GM23248 (cell line): Measurements from ENCODE around the gene GAPVD1. TPM values are rescaled to one million over a fixed set of nuclear protein-coding genes. Genes with fewer than 3 reads are reported as not detected.
A peak's percentile ranks its signal among the peaks of the same experiment; 100 is the strongest.

ENCODE experiments used
- DNase-seq: peaks from one replicate; pipeline ENCODE4 v3.0.0-alpha.2; 2015
- H2AFZ ChIP-seq: fragments of 200-600 bp; sonication (generic); 2 replicates; pipeline ENCODE4 v1.6.1; 2016; ENCODE audit warnings: antibody characterized with exemption
- H3F3A ChIP-seq: fragments of 200-600 bp; sonication (generic); 2 replicates; pipeline ENCODE4 v1.6.1; 2016; ENCODE audit warnings: mild to moderate bottlenecking, antibody characterized with exemption, mixed run types; ENCODE audit not compliant: insufficient read depth
- H3K27ac ChIP-seq: fragments of 200-600 bp; sonication (generic); 2 replicates; pipeline ENCODE4 v1.5.1; 2016; ENCODE audit warnings: mild to moderate bottlenecking
- H3K27me3 ChIP-seq: fragments of 200-600 bp; sonication (generic); replicated peaks from 2 replicates; pipeline ENCODE4 v1.6.1; 2016; ENCODE audit warnings: mild to moderate bottlenecking; ENCODE audit not compliant: insufficient read depth
- H3K36me3 ChIP-seq: fragments of 200-600 bp; sonication (generic); 2 replicates; pipeline ENCODE4 v1.6.1; 2016; ENCODE audit warnings: low read depth, mild to moderate bottlenecking
- H3K4me1 ChIP-seq: fragments of 200-600 bp; sonication (generic); 2 replicates; pipeline ENCODE4 v1.6.1; 2016; ENCODE audit warnings: mild to moderate bottlenecking; ENCODE audit not compliant: insufficient read depth
- H3K4me2 ChIP-seq: fragments of 200-600 bp; sonication (generic); one replicate; pipeline ENCODE4 v1.6.1; 2016; ENCODE audit warnings: mild to moderate bottlenecking; ENCODE audit not compliant: unreplicated experiment
- H3K4me3 ChIP-seq: fragments of 200-600 bp; sonication (generic); 2 replicates; pipeline ENCODE4 v1.5.1; 2016; ENCODE audit warnings: mild to moderate bottlenecking
- H3K79me2 ChIP-seq: fragments of 200-600 bp; sonication (generic); 2 replicates; pipeline ENCODE4 v1.6.1; 2016; ENCODE audit warnings: mild to moderate bottlenecking; ENCODE audit not compliant: insufficient read depth
- H3K9ac ChIP-seq: fragments of 200-600 bp; sonication (generic); 2 replicates; pipeline ENCODE4 v1.6.1; 2016; ENCODE audit warnings: mild to moderate bottlenecking
- H3K9me2 ChIP-seq: fragments of 200-600 bp; sonication (generic); 2 replicates; pipeline ENCODE4 v1.6.1; 2016; ENCODE audit warnings: mixed run types, mild to moderate bottlenecking, moderate library complexity; ENCODE audit not compliant: insufficient read depth
- H3K9me3 ChIP-seq: fragments of 200-600 bp; sonication (generic); one replicate; pipeline ENCODE4 v1.6.1; 2017; ENCODE audit warnings: low read depth
- H4K20me1 ChIP-seq: fragments of 200-600 bp; sonication (generic); 2 replicates; pipeline ENCODE4 v1.6.0; 2016; ENCODE audit not compliant: insufficient read depth
- EZH2 ChIP-seq: fragments of 200-600 bp; sonication (generic); IDR thresholded peaks from 2 replicates; pipeline ENCODE4 v1.6.1; 2018; ENCODE audit warnings: antibody characterized with exemption, mild to moderate bottlenecking; ENCODE audit not compliant: insufficient read depth, poor library complexity, severe bottlenecking
- EZH2phosphoT487 ChIP-seq: fragments of 200-600 bp; sonication (generic); IDR thresholded peaks from 2 replicates; pipeline ENCODE4 v1.6.1; 2018; ENCODE audit warnings: antibody characterized with exemption, moderate library complexity, mild to moderate bottlenecking, low read depth; ENCODE audit not compliant: insufficient read depth
- WGBS, 2 experiments: methylation state at CpG; one replicate each; pipeline ENCODE4 v1.1.6; 2015 to 2017; ENCODE audit warnings: low lambda C conversion rate in 2 of 2, low coverage in 1 of 2; ENCODE audit errors: missing lambda C conversion rate in 2 of 2; 5-methylcytosine and 5-hydroxymethylcytosine counted together
- in situ Hi-C: fragments of 300-500 bp; cut with MboI; formaldehyde crosslinking; loops from 2 replicates; pipeline ENCODE4 v1.15.0; 2020
- polyA plus RNA-seq: library from polyadenylated mRNA; unstranded; fragments of >200 nt; fragmentation: Nextera tagmentation; extraction: Ambion mirVana; gene quantifications from 2 replicates; pipeline ENCODE4 v1.2.1, GENCODE V29; 2016
- total RNA-seq: library from RNA; depleted of rRNA; stranded (reverse); fragments of >200 nt; shearing (Covaris generic); gene quantifications from 2 replicates; pipeline ENCODE4 v1.2.3, GENCODE V29; 2014

Gene GAPVD1
- total and polyA plus RNA-seq, 2 experiments from 2014 or later, result 33.6 to 39.5 TPM

GRCh38 chr9:125404733-125405132, 143.1 kb downstream of the GAPVD1 start:
- H3K4me1 ChIP-seq, result no peaks in the 10 kb centered on the region
- TF ChIP-seq EZH2phosphoT487, result no peak
- TF ChIP-seq EZH2, result no peak
- in situ Hi-C loops, result loop anchor here (10.0 kb wide), 1 partner anchor 820 kb away; no protein-coding TSS in a partner anchor

GRCh38 chr9:125405938-125406809, 144.5 kb downstream of the GAPVD1 start:
- Histone ChIP-seq H4K20me1 (no peaks in the 10 kb centered on the region), H3K9me2 (no peaks in the 10 kb centered on the region), H3K27ac (no peak overlapping the region), H3K4me3 (no peak overlapping the region), H3K36me3 (no peaks in the 10 kb centered on the region), H3K4me1 (no peaks in the 10 kb centered on the region), H2AFZ (no peak overlapping the region), H3K4me2 (no peak overlapping the region), H3K9me3 (no peaks in the 10 kb centered on the region), H3K27me3 (no peaks in the 10 kb centered on the region), H3K9ac (no peak overlapping the region), H3K79me2 (no peaks in the 10 kb centered on the region), H3F3A (no peaks in the 10 kb centered on the region)
- 93% methylated on average over 15 of the region's 15 CpGs for WGBS, 2 experiments
- TF ChIP-seq EZH2phosphoT487 (no peak), EZH2 (no peak)
- in situ Hi-C loops, result loop anchor here (10.0 kb wide), 1 partner anchor 819 kb away; no protein-coding TSS in a partner anchor
- DNase-seq, result peak; percentile 35

More at GRCh38 chr9:125404733-125405132, 143.1 kb downstream of the GAPVD1 start:
- H3K36me3 ChIP-seq, result no peaks in the 10 kb centered on the region
- H2AFZ ChIP-seq, result no peak overlapping the region
- 92 to 97% methylated on average over 7 of the region's 7 CpGs for WGBS, 2 experiments
- H4K20me1 ChIP-seq, result no peaks in the 10 kb centered on the region
- H3K79me2 ChIP-seq, result no peaks in the 10 kb centered on the region
- H3K4me2 ChIP-seq, result no peak overlapping the region
- H3K27ac ChIP-seq, result no peak overlapping the region
- no peaks in the 10 kb centered on the region for H3F3A ChIP-seq
- no peaks in the 10 kb centered on the region for H3K27me3 ChIP-seq
- no peak for DNase-seq
- H3K9ac ChIP-seq, result no peak overlapping the region
- H3K9me3 ChIP-seq, result no peaks in the 10 kb centered on the region
- no peak overlapping the region for H3K4me3 ChIP-seq
- H3K9me2 ChIP-seq, result no peaks in the 10 kb centered on the region

GRCh38 chr9:125406810-125407087, 145.1 kb downstream of the GAPVD1 start:
- Histone ChIP-seq H3K4me1 (no peaks in the 10 kb centered on the region), H3K79me2 (no peaks in the 10 kb centered on the region), H3K4me3 (no peak overlapping the region), H3F3A (no peaks in the 10 kb centered on the region), H3K36me3 (no peaks in the 10 kb centered on the region), H4K20me1 (no peaks in the 10 kb centered on the region), H3K9me3 (no peaks in the 10 kb centered on the region), H3K27ac (no peak overlapping the region), H2AFZ (no peak overlapping the region), H3K9ac (no peak overlapping the region), H3K27me3 (no peaks in the 10 kb centered on the region), H3K9me2 (no peaks in the 10 kb centered on the region), H3K4me2 (no peak overlapping the region)
- in situ Hi-C loops, result loop anchor here (10.0 kb wide), 1 partner anchor 818 kb away; no protein-coding TSS in a partner anchor
- WGBS, 2 experiments, result 94 to 96% methylated on average over 13 of the region's 13 CpGs
- no peak for TF ChIP-seq EZH2
- no peak for TF ChIP-seq EZH2phosphoT487
- no peak for DNase-seq

- Histone ChIP-seq H2AFZ (peak overlapping the region; percentile 84), H3F3A (no peaks in the 10 kb centered on the region), H3K9me2 (no peaks in the 10 kb centered on the region), H3K9ac (peak overlapping the region; percentile 64), H3K4me2 (peak overlapping the region; percentile 79), H4K20me1 (no peaks in the 10 kb centered on the region), H3K79me2 (no peaks in the 10 kb centered on the region), H3K36me3 (no peaks in the 10 kb centered on the region), H3K4me1 (no peaks in the 10 kb centered on the region), H3K27me3 (no peaks in the 10 kb centered on the region), H3K4me3 (peak overlapping the region; percentile 73), H3K27ac (no peak overlapping the region), H3K9me3 (no peaks in the 10 kb centered on the region)
- in situ Hi-C loops, result loop anchor here (10.0 kb wide), 1 partner anchor 817 kb away; no protein-coding TSS in a partner anchor
- 29 to 32% methylated on average over 17 of the region's 17 CpGs for WGBS, 2 experiments
- DNase-seq, result no peak
- no peak for TF ChIP-seq EZH2phosphoT487
- no peak for TF ChIP-seq EZH2
Measured at GRCh38 chr9:125407432-125407973, 145.9 kb downstream of the GAPVD1 start.
